NCI-H460 (cell line): ENCODE measurements around the gene CLDND1. TPM values are rescaled to one million over a fixed set of nuclear protein-coding genes. Genes with fewer than 3 reads are reported as not detected.

Source experiments
- DNase-seq: peaks from one replicate; pipeline ENCODE4 v3.0.0-alpha.2; 2016; ENCODE audit warnings: low read depth; ENCODE audit errors: extremely low read depth
- small RNA-seq, 2 experiments: library from RNA; depleted of rRNA; stranded (forward); fragments of <200 nt; gene quantifications; one replicate each; pipeline ENCODE3, GENCODE V24; 2014
- total RNA-seq: library from RNA; depleted of rRNA; stranded (reverse); fragments of >200 nt; shearing (Covaris generic); gene quantifications from 2 replicates; pipeline ENCODE4 v1.2.3, GENCODE V29; 2014; rRNA removed

Gene CLDND1
- total RNA-seq, 1 experiment from 2014 or later: 104 TPM

GRCh38 chr3:98521897-98522543 is 682 bp downstream of the CLDND1 start:
- peak; percentile 28 for DNase-seq

- no peak for DNase-seq
Measured at GRCh38 chr3:98519351-98519750, 3.4 kb downstream of the CLDND1 start.

GRCh38 chr3:98518816-98519215 is 3.9 kb downstream of the CLDND1 start:
- no peak for DNase-seq

- no peak for DNase-seq
Measured at GRCh38 chr3:98514948-98515347, 7.8 kb downstream of the CLDND1 start.

GRCh38 chr3:98513736-98514135 is 9.0 kb downstream of the CLDND1 start:
- DNase-seq: no peak

GRCh38 chr3:98513091-98513511 is 9.6 kb downstream of the CLDND1 start:
- no peak for DNase-seq

GRCh38 chr3:98512576-98512975 is 10.1 kb downstream of the CLDND1 start:
- no peak for DNase-seq

- no peak for DNase-seq
Measured at GRCh38 chr3:98508582-98508981, 14.1 kb downstream of the CLDND1 start.

GRCh38 chr3:98504539-98504938 is 18.2 kb downstream of the CLDND1 start:
- DNase-seq: no peak

GRCh38 chr3:98501863-98502576 is 20.7 kb downstream of the CLDND1 start:
- no peak for DNase-seq

- no peak for DNase-seq
Measured at GRCh38 chr3:98501270-98501669, 21.4 kb downstream of the CLDND1 start.

- DNase-seq: no peak
Measured at GRCh38 chr3:98500019-98500418, 22.7 kb downstream of the CLDND1 start.

GRCh38 chr3:98497381-98497780 is 25.3 kb downstream of the CLDND1 start, which contains the start of gene OR5K2:
Gene OR5K2 (plus strand): TSS chr3:98497681. CDS start chr3:98497681, 0 bp downstream.
- DNase-seq: no peak

- DNase-seq: peak; percentile 1
Measured at GRCh38 chr3:98483626-98484025, 39.1 kb downstream of the CLDND1 start.

- no peak for DNase-seq
Measured at GRCh38 chr3:98482717-98483482, 39.8 kb downstream of the CLDND1 start.

Small RNA genes lying within 50 kb of the gene (small RNA-seq; reads per million reads assigned to genes)
- 0 reads per million in 2 experiments for gene RPL38P4

Other genes with a start within 250 kb of the CLDND1 start
- not detected in 2 replicates for gene OR5H2, start 240.4 kb downstream of the CLDND1 start, total RNA-seq
- gene OR5K4, start 169.0 kb downstream of the CLDND1 start, total RNA-seq: not detected in 2 replicates
- not detected in 2 replicates for gene OR5K3, start 132.2 kb downstream of the CLDND1 start, total RNA-seq
- not detected in 2 replicates for gene OR5K1, start 59.7 kb downstream of the CLDND1 start, total RNA-seq
- gene OR5K2, start 25.2 kb downstream of the CLDND1 start, total RNA-seq: not detected in 2 replicates
- gene GPR15, start 9.1 kb upstream of the CLDND1 start, total RNA-seq: not detected in 2 replicates
- gene CPOX, start 70.7 kb upstream of the CLDND1 start, total RNA-seq: 13.5 and 14.1 TPM in 2 replicates
- gene ST3GAL6, start 240.4 kb upstream of the CLDND1 start, total RNA-seq: 1.3 TPM in 1 of 2 replicates, not detected in the other